Type B pancreatic cell (in vitro differentiated cells): ENCODE data around the gene CUX1. TPM values are rescaled to one million over a fixed set of nuclear protein-coding genes. Genes with fewer than 3 reads are reported as not detected.

Source experiments
- DNase-seq: peaks from one replicate; pipeline ENCODE4 v3.0.0; 2021; ENCODE audit warnings: mixed read lengths; ENCODE audit not compliant: unreplicated experiment; ENCODE audit errors: extremely low spot score
- H3K27ac Mint-ChIP-seq: 2 replicates; pipeline ENCODE4 v1.8.0; 2021; ENCODE audit warnings: mild to moderate bottlenecking, mixed read lengths
- H3K27me3 Mint-ChIP-seq: 2 replicates; pipeline ENCODE4 v1.8.0; 2021; ENCODE audit warnings: mixed read lengths
- H3K36me3 Mint-ChIP-seq: 2 replicates; pipeline ENCODE4 v1.8.0; 2021; ENCODE audit warnings: mixed read lengths
- H3K4me1 Mint-ChIP-seq: one replicate; pipeline ENCODE4 v1.8.0; 2021; ENCODE audit warnings: mixed read lengths; ENCODE audit not compliant: unreplicated experiment
- H3K4me3 Mint-ChIP-seq: 2 replicates; pipeline ENCODE4 v1.8.0; 2021; ENCODE audit warnings: mild to moderate bottlenecking, mixed read lengths
- H3K9me3 Mint-ChIP-seq: 2 replicates; pipeline ENCODE4 v1.8.0; 2021; ENCODE audit warnings: mixed read lengths
- CTCF ChIP-seq: fragments of 200-600 bp; sonication (generic); conservative IDR thresholded peaks from 2 replicates; pipeline ENCODE4 v1.5.0; 2021; ENCODE audit warnings: antibody characterized with exemption, mild to moderate bottlenecking
- total RNA-seq: library from RNA; stranded (reverse); gene quantifications from 2 replicates; pipeline ENCODE4 v1.2.1, GENCODE V29; 2021; ENCODE audit warnings: low replicate concordance

The CUX1 gene
- total RNA-seq, 1 donor from 2014 or later = 76.4 TPM

- H3K4me1 Mint-ChIP-seq = peaks cover 17% of the 10 kb centered on the region
- H3K9me3 Mint-ChIP-seq = no peaks in the 10 kb centered on the region
- H3K4me3 Mint-ChIP-seq = no peak overlapping the region
- H3K27me3 Mint-ChIP-seq = peaks cover 18% of the 10 kb centered on the region
- H3K36me3 Mint-ChIP-seq = no peaks in the 10 kb centered on the region
- no peak for TF ChIP-seq CTCF
- no peak overlapping the region for H3K27ac Mint-ChIP-seq
- DNase-seq = no peak
Observed at GRCh38 chr7:101783381-101784181, 33.8 kb upstream of the CUX1 start.

GRCh38 chr7:101784292-101785127, 32.9 kb upstream of the CUX1 start:
- Mint-ChIP-seq H3K27me3 (peaks cover 18% of the 10 kb centered on the region), H3K36me3 (no peaks in the 10 kb centered on the region), H3K4me1 (peaks cover 17% of the 10 kb centered on the region), H3K9me3 (no peaks in the 10 kb centered on the region), H3K4me3 (no peak overlapping the region), H3K27ac (no peak overlapping the region)
- no peak for DNase-seq
- no peak for TF ChIP-seq CTCF

GRCh38 chr7:101787864-101788263, 29.6 kb upstream of the CUX1 start:
- Mint-ChIP-seq H3K36me3 (no peaks in the 10 kb centered on the region), H3K27ac (no peak overlapping the region), H3K27me3 (peaks cover 16% of the 10 kb centered on the region), H3K9me3 (no peaks in the 10 kb centered on the region), H3K4me1 (peaks cover 17% of the 10 kb centered on the region), H3K4me3 (no peak overlapping the region)
- no peak for DNase-seq
- TF ChIP-seq CTCF = no peak

- H3K9me3 Mint-ChIP-seq = no peaks in the 10 kb centered on the region
- peaks cover 15% of the 10 kb centered on the region for H3K4me1 Mint-ChIP-seq
- DNase-seq = no peak
- H3K36me3 Mint-ChIP-seq = no peaks in the 10 kb centered on the region
- TF ChIP-seq CTCF = no peak
- H3K27ac Mint-ChIP-seq = no peak overlapping the region
- H3K27me3 Mint-ChIP-seq = peaks cover 12% of the 10 kb centered on the region
- no peak overlapping the region for H3K4me3 Mint-ChIP-seq
Observed at GRCh38 chr7:101788517-101788916, 28.9 kb upstream of the CUX1 start.

- TF ChIP-seq CTCF = no peak
- no peak overlapping the region for H3K27ac Mint-ChIP-seq
- H3K27me3 Mint-ChIP-seq = no peaks in the 10 kb centered on the region
- no peak for DNase-seq
- H3K4me3 Mint-ChIP-seq = no peak overlapping the region
- H3K36me3 Mint-ChIP-seq = no peaks in the 10 kb centered on the region
- H3K4me1 Mint-ChIP-seq = no peaks in the 10 kb centered on the region
- no peaks in the 10 kb centered on the region for H3K9me3 Mint-ChIP-seq
Observed at GRCh38 chr7:101790566-101791293, 26.7 kb upstream of the CUX1 start.
